ENCODE measurements around the gene CPLANE2. TPM values are rescaled to one million over a fixed set of nuclear protein-coding genes. Genes with fewer than 3 reads are reported as not detected.

The CPLANE2 gene
- total and polyA plus RNA-seq, 2 of the 4 experiments (the other 2 are of a cell fraction) = 3.2 to 5.8 TPM

DNA sequence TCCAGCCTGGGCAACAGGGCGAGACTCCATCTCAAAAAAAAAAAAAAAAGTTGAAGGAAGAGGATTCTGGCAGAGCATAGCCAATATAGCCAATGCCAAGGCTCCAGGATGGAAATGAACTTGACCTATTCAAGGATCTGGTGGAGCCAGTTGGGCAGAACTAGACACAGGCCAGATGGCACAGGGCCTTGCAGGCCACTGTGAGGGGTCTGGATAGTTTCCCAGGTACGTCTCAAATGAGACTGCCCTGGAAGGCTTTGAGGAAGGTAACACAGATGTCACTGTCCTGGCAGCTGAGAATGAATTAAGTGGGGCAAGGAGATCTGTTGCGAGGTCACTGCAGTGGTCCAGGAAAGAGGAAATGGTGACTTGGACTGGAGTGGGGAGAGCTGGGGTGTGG is 12.5 kb downstream of the CPLANE2 start:
- Histone ChIP-seq H3K4ac (ENCODE audit: low read depth, low read length) (no peak overlapping the region), H2BK20ac (ENCODE audit: low read depth, low read length) (no peak overlapping the region), H4K91ac (ENCODE audit: insufficient read depth, low read depth, low read length) (no peak overlapping the region), H2BK120ac (ENCODE audit: low read depth, low read length) (no peak overlapping the region), H3K79me1 (ENCODE audit: low read depth in 1 of 2, low read length in 2 of 2) (no peaks in the 10 kb centered on the region), H2AK9ac (replicated peaks; ENCODE audit: low read depth, low read length, poor library complexity) (no peak overlapping the region), H2BK15ac (ENCODE audit: low read depth, low read length) (no peak overlapping the region), H2AK5ac (ENCODE audit: low read depth, low read length) (no peak overlapping the region), H4K5ac (ENCODE audit: low read depth, low read length) (no peak overlapping the region), H3K27me3 (ENCODE audit: control insufficient read depth, insufficient read depth, low read length) (peaks cover 39% of the 10 kb centered on the region), H3K36me3 (ENCODE audit: control insufficient read depth, insufficient read depth, low read length) (no peaks in the 10 kb centered on the region), H3K9me1 (ENCODE audit: insufficient read depth, low read length) (no peaks in the 10 kb centered on the region), H3K14ac (replicated peaks; ENCODE audit: low read depth, low read length) (no peak overlapping the region), H3K9ac (ENCODE audit: low read depth, low read length) (no peak overlapping the region), H3K56ac (ENCODE audit: extremely low read depth, insufficient read depth, low read length) (no peak overlapping the region), H4K20me1 (ENCODE audit: insufficient read depth, low read length) (no peaks in the 10 kb centered on the region), H2BK5ac (ENCODE audit: low read depth, low read length, poor library complexity, severe bottlenecking) (no peak overlapping the region), H3K18ac (ENCODE audit: low read depth, low read length) (no peak overlapping the region), H3K4me2 (ENCODE audit: low read depth, low read length) (no peak overlapping the region), H3K4me1 (ENCODE audit: control insufficient read depth, insufficient read depth, low read length) (no peaks in the 10 kb centered on the region; the same call in 1 of the 2 replicates), H2AFZ (replicated peaks; ENCODE audit: low read length, poor library complexity) (no peak overlapping the region), H3K4me3 (ENCODE audit: insufficient read depth, low read depth, low read length) (no peak overlapping the region), H3K9me3 (ENCODE audit: control insufficient read depth, insufficient read depth, low read length) (peaks cover 14% of the 10 kb centered on the region), H3K23ac (ENCODE audit: low read depth, low read length) (no peak overlapping the region), H4K8ac (ENCODE audit: low read depth in 2 of 2, low read length in 2 of 2) (no peak overlapping the region), H3K27ac (ENCODE audit: insufficient read depth, low read length) (no peak overlapping the region)
- dilution Hi-C loops (cut with HindIII; ENCODE audit: low sequenced_read_pairs, unreplicated experiment) (no loop called here), intact Hi-C loops (cut with micrococcal nuclease) (no loop called here), in situ Hi-C loops (cut with MboI; ENCODE audit: low sequenced_read_pairs) (no loop called here)
- CTCF ChIA-PET = no interaction called here
- POLR2A ChIA-PET (ENCODE audit: unreplicated experiment) = no interaction called here
- DNase-seq (no peak), ATAC-seq (ENCODE audit: low read depth) (no peak)
- WGBS, 2 experiments (ENCODE audit: extremely low coverage in 2 of 2, insufficient read length in 1 of 2) = 67% methylated on average over 2 of the region's 3 CpGs; no CpG with 5 or more reads in 1 of the 2 experiments
- TF ChIP-seq, protein P1, sequence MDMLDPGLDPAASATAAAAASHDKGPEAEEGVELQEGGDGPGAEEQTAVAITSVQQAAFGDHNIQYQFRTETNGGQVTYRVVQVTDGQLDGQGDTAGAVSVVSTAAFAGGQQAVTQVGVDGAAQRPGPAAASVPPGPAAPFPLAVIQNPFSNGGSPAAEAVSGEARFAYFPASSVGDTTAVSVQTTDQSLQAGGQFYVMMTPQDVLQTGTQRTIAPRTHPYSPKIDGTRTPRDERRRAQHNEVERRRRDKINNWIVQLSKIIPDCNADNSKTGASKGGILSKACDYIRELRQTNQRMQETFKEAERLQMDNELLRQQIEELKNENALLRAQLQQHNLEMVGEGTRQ (IDR thresholded peaks at IDR 0.05; ENCODE audit: low read depth, low read length) = no peak
- TF ChIP-seq NFE2L2 (IDR thresholded peaks at IDR 0.05; ENCODE audit: low read depth, low read length) = no peak
- TF ChIP-seq MAFK (IDR thresholded peaks at IDR 0.05; ENCODE audit: low read depth, low read length) = no peak
- TF ChIP-seq MXI1 (IDR thresholded peaks at IDR 0.05; ENCODE audit: borderline replicate concordance, low read depth, low read length) = no peak
- TF ChIP-seq MAZ (IDR thresholded peaks at IDR 0.05; ENCODE audit: borderline replicate concordance, low read depth, low read length) = no peak
- no peak for TF ChIP-seq CHD1 (IDR thresholded peaks at IDR 0.05; ENCODE audit: low read depth, low read length)
- TF ChIP-seq POLR2A (IDR thresholded peaks at IDR 0.05; ENCODE audit: low read depth, low read length) = no peak
- TF ChIP-seq RCOR1 (IDR thresholded peaks at IDR 0.05; ENCODE audit: insufficient replicate concordance, low read length) = no peak
- TF ChIP-seq RAD21 (IDR thresholded peaks at IDR 0.05; ENCODE audit: low read length) = no peak
- no peak for TF ChIP-seq BHLHE40 (IDR thresholded peaks at IDR 0.05; ENCODE audit: low read depth, low read length)
- no peak for TF ChIP-seq FOS (IDR thresholded peaks at IDR 0.05; ENCODE audit: low read depth, low read length)
- TF ChIP-seq SMC3 (IDR thresholded peaks at IDR 0.05; ENCODE audit: low read depth, low read length) = no peak
- no peak for TF ChIP-seq RFX5 (IDR thresholded peaks at IDR 0.05; ENCODE audit: low read depth, low read length)
- TF ChIP-seq, protein P2, sequence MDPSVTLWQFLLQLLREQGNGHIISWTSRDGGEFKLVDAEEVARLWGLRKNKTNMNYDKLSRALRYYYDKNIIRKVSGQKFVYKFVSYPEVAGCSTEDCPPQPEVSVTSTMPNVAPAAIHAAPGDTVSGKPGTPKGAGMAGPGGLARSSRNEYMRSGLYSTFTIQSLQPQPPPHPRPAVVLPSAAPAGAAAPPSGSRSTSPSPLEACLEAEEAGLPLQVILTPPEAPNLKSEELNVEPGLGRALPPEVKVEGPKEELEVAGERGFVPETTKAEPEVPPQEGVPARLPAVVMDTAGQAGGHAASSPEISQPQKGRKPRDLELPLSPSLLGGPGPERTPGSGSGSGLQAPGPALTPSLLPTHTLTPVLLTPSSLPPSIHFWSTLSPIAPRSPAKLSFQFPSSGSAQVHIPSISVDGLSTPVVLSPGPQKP (IDR thresholded peaks at IDR 0.05; ENCODE audit: borderline replicate concordance, low read depth, low read length) = no peak
- TF ChIP-seq, protein P3, sequence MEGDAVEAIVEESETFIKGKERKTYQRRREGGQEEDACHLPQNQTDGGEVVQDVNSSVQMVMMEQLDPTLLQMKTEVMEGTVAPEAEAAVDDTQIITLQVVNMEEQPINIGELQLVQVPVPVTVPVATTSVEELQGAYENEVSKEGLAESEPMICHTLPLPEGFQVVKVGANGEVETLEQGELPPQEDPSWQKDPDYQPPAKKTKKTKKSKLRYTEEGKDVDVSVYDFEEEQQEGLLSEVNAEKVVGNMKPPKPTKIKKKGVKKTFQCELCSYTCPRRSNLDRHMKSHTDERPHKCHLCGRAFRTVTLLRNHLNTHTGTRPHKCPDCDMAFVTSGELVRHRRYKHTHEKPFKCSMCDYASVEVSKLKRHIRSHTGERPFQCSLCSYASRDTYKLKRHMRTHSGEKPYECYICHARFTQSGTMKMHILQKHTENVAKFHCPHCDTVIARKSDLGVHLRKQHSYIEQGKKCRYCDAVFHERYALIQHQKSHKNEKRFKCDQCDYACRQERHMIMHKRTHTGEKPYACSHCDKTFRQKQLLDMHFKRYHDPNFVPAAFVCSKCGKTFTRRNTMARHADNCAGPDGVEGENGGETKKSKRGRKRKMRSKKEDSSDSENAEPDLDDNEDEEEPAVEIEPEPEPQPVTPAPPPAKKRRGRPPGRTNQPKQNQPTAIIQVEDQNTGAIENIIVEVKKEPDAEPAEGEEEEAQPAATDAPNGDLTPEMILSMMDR (conservative IDR thresholded peaks at IDR 0.05; ENCODE audit: low read depth, low read length) = no peak
- TF ChIP-seq CEBPB (IDR thresholded peaks at IDR 0.05; ENCODE audit: low read depth, low read length) = no peak
- no TSS peak for BruUV-seq (replicated peaks)

Measured in IMR-90 (cell line).